Liver (tissue), 9 donors: Measurements from ENCODE around the gene RPTOR. TPM values are rescaled to one million over a fixed set of nuclear protein-coding genes. Genes with fewer than 3 reads are reported as not detected.

ENCODE experiments used
- DNase-seq: peaks from one replicate; pipeline ENCODE4 v3.0.0-alpha.2; 2017; ENCODE audit warnings: low spot score
- H3K27ac ChIP-seq, 2 donors: one replicate each; pipeline ENCODE4 v1.7.0; 2013; ENCODE audit warnings: inconsistent platforms in 2 of 2, low read length in 2 of 2, control low read depth in 1 of 2, low read depth in 1 of 2, mild to moderate bottlenecking in 1 of 2
- H3K27me3 ChIP-seq, 4 donors: one replicate each; pipeline versions ENCODE4 v1.6.1 to v1.7.0; 2013; ENCODE audit warnings: low read length in 3 of 4, inconsistent platforms in 1 of 4, mild to moderate bottlenecking in 1 of 4, moderate library complexity in 1 of 4; ENCODE audit not compliant: control insufficient read depth in 4 of 4, insufficient read depth in 4 of 4
- H3K36me3 ChIP-seq, 4 donors: one replicate each; pipeline versions ENCODE4 v1.6.1 to v1.7.0; 2013; ENCODE audit warnings: low read length in 3 of 4, mild to moderate bottlenecking in 3 of 4, low read depth in 1 of 4, moderate library complexity in 1 of 4; ENCODE audit not compliant: control insufficient read depth in 4 of 4, insufficient read depth in 3 of 4
- H3K4me1 ChIP-seq, 4 donors: one replicate each; pipeline versions ENCODE4 v1.6.1 to v1.7.0; 2013; ENCODE audit warnings: low read length in 3 of 4, mild to moderate bottlenecking in 3 of 4, moderate library complexity in 1 of 4; ENCODE audit not compliant: control insufficient read depth in 4 of 4, insufficient read depth in 4 of 4
- H3K4me3 ChIP-seq, 3 donors: one replicate each; pipeline versions ENCODE4 v1.6.1 to v1.7.0; 2013; ENCODE audit warnings: low read length in 3 of 3, control low read depth in 1 of 3, low read depth in 1 of 3, mild to moderate bottlenecking in 1 of 3
- H3K9ac ChIP-seq, 2 donors: one replicate each; pipeline ENCODE4 v1.7.0; 2013; ENCODE audit warnings: low read length in 2 of 2, mild to moderate bottlenecking in 2 of 2, moderate library complexity in 2 of 2, control low read depth in 1 of 2, low read depth in 1 of 2
- H3K9me3 ChIP-seq, 4 donors: one replicate each; pipeline versions ENCODE4 v1.6.1 to v1.7.0; 2013; ENCODE audit warnings: low read length in 3 of 4; ENCODE audit not compliant: control insufficient read depth in 4 of 4
- EGR1 ChIP-seq, 2 donors: IDR thresholded peaks; 2 replicates each; pipeline ENCODE4 v1.6.1; 2016 to 2018; ENCODE audit warnings: antibody characterized with exemption in 2 of 2, low read depth in 2 of 2
- FOXA1 ChIP-seq: IDR thresholded peaks from 2 replicates; pipeline ENCODE4 v1.6.1; 2016; ENCODE audit warnings: antibody characterized with exemption
- FOXA2 ChIP-seq: IDR thresholded peaks from 2 replicates; pipeline ENCODE4 v1.6.1; 2016; ENCODE audit warnings: antibody characterized with exemption
- GABPA ChIP-seq, 2 donors: IDR thresholded peaks in 1 of 2; conservative IDR thresholded peaks in 1 of 2; 2 replicates each; pipeline ENCODE4 v1.6.1; 2016; ENCODE audit warnings: antibody characterized with exemption in 2 of 2, mild to moderate bottlenecking in 1 of 2, moderate library complexity in 1 of 2
- HNF4A ChIP-seq, 2 donors: conservative IDR thresholded peaks; 2 replicates each; pipeline ENCODE4 v1.6.1; 2016; ENCODE audit warnings: antibody characterized with exemption in 2 of 2, mild to moderate bottlenecking in 2 of 2
- HNF4G ChIP-seq: IDR thresholded peaks from 2 replicates; pipeline ENCODE4 v1.6.1; 2016; ENCODE audit warnings: antibody characterized with exemption
- JUND ChIP-seq, 2 donors: IDR thresholded peaks; 2 replicates each; pipeline ENCODE4 v1.6.1; 2016; ENCODE audit warnings: antibody characterized with exemption in 2 of 2
- NR2F2 ChIP-seq: IDR thresholded peaks from 2 replicates; pipeline ENCODE4 v1.6.1; 2016; ENCODE audit warnings: antibody characterized with exemption
- RAD21 ChIP-seq, 2 donors: IDR thresholded peaks; 2 replicates each; pipeline ENCODE4 v1.6.1; 2016; ENCODE audit warnings: antibody characterized with exemption in 2 of 2, mild to moderate bottlenecking in 2 of 2
- RXRA ChIP-seq, 2 donors: IDR thresholded peaks; 2 replicates each; pipeline ENCODE4 v1.6.1; 2017 to 2018; ENCODE audit warnings: antibody characterized with exemption in 2 of 2, mild to moderate bottlenecking in 1 of 2
- SP1 ChIP-seq: IDR thresholded peaks from 2 replicates; pipeline ENCODE4 v1.6.1; 2018; ENCODE audit warnings: antibody characterized with exemption, mild to moderate bottlenecking
- TAF1 ChIP-seq: conservative IDR thresholded peaks from 2 replicates; pipeline ENCODE4 v1.6.1; 2016; ENCODE audit warnings: antibody characterized with exemption, mild to moderate bottlenecking
- YY1 ChIP-seq: IDR thresholded peaks from 2 replicates; pipeline ENCODE4 v1.6.1; 2016; ENCODE audit warnings: antibody characterized with exemption, mild to moderate bottlenecking
- WGBS: extraction: QIAGEN DNeasy Blood & Tissue Kit; methylation state at CpG from one replicate; pipeline ENCODE4 v1.1.7; 2013; 5-methylcytosine and 5-hydroxymethylcytosine counted together
- polyA plus RNA-seq, 2 donors: library from polyadenylated mRNA; stranded (reverse) in 1 of 2; unstranded in 1 of 2; fragments of 200-250 nt in 1 of 2; fragments of >200 nt in 1 of 2; fragmentation: Nextera tagmentation in 1 of 2; extraction: Ambion mirVana in 1 of 2; gene quantifications; one replicate each; pipeline versions ENCODE4 v1.2.1 to v1.2.3, GENCODE V29; 2013 to 2015
- total RNA-seq, 2 donors: library from RNA; depleted of rRNA; stranded (reverse); fragments of >200 nt; gene quantifications; one replicate each; pipeline ENCODE4 v1.2.3, GENCODE V29; 2014
- TF ChIP-seq, protein P1 (sequence below): IDR thresholded peaks from 2 replicates; pipeline ENCODE4 v1.6.1; 2016; ENCODE audit warnings: antibody characterized with exemption, mild to moderate bottlenecking
- TF ChIP-seq, protein P2 (sequence below): IDR thresholded peaks from 2 replicates; pipeline ENCODE4 v1.6.1; 2016; ENCODE audit warnings: antibody characterized with exemption
- TF ChIP-seq, protein P3 (sequence below): IDR thresholded peaks from 2 replicates; pipeline ENCODE4 v1.6.1; 2016; ENCODE audit warnings: antibody characterized with exemption
- TF ChIP-seq, protein P4 (sequence below): fragments of 150-350 bp; IDR thresholded peaks from 2 replicates; pipeline ENCODE4 v1.5.1; 2017; ENCODE audit warnings: improper control_type of control experiment, low read depth, low read length; ENCODE audit not compliant: missing input control
- TF ChIP-seq, protein P5 (sequence below): IDR thresholded peaks from 2 replicates; pipeline ENCODE4 v1.6.1; 2016; ENCODE audit warnings: antibody characterized with exemption
- donor health status: healthy.
- donor health status: healthy.
- donor health status: healthy.
- donor health status: healthy.
- donor health status: healthy.

The RPTOR gene
- total and polyA plus RNA-seq, 4 donors, result 4.8 to 25.4 (median 11.6) TPM

DNA sequence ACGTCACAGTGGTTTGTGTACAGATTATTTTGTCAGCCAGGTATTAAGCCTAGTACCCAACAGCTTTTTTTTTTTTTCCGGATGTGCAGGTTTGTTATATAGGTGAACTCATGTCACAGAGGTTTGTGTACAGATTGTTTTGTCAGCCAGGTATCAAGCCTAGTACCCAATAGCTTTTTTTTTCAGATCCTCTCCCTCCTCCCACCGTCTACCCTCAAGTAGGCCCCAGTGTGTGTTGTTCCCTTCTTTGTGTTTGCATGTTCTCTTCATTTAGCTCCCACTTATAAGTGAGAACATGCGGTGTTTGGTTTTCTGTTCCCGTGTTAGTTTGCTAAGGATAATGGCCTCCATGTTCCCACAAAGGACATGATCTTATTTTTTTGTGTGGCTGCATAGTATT is 19.9 kb downstream of the RPTOR start:
- DNase-seq, result no peak
- H3K4me3 ChIP-seq, result no peak overlapping the region
- TF ChIP-seq HNF4A (conservative IDR thresholded peaks at IDR 0.05) (no peak), GABPA (IDR thresholded peaks at IDR 0.05 in 1 of 2, conservative IDR thresholded peaks at IDR 0.05 in 1 of 2) (no peak), JUND (IDR thresholded peaks at IDR 0.05) (no peak), FOXA1 (no peak), NR2F2 (no peak), EGR1 (IDR thresholded peaks at IDR 0.05; ENCODE audit: low read depth in 2 of 2) (no peak), TAF1 (no peak), RXRA (IDR thresholded peaks at IDR 0.05) (no peak), FOXA2 (no peak), RAD21 (IDR thresholded peaks at IDR 0.05) (no peak), SP1 (no peak), HNF4G (no peak), YY1 (no peak)
- TF ChIP-seq, protein P1, sequence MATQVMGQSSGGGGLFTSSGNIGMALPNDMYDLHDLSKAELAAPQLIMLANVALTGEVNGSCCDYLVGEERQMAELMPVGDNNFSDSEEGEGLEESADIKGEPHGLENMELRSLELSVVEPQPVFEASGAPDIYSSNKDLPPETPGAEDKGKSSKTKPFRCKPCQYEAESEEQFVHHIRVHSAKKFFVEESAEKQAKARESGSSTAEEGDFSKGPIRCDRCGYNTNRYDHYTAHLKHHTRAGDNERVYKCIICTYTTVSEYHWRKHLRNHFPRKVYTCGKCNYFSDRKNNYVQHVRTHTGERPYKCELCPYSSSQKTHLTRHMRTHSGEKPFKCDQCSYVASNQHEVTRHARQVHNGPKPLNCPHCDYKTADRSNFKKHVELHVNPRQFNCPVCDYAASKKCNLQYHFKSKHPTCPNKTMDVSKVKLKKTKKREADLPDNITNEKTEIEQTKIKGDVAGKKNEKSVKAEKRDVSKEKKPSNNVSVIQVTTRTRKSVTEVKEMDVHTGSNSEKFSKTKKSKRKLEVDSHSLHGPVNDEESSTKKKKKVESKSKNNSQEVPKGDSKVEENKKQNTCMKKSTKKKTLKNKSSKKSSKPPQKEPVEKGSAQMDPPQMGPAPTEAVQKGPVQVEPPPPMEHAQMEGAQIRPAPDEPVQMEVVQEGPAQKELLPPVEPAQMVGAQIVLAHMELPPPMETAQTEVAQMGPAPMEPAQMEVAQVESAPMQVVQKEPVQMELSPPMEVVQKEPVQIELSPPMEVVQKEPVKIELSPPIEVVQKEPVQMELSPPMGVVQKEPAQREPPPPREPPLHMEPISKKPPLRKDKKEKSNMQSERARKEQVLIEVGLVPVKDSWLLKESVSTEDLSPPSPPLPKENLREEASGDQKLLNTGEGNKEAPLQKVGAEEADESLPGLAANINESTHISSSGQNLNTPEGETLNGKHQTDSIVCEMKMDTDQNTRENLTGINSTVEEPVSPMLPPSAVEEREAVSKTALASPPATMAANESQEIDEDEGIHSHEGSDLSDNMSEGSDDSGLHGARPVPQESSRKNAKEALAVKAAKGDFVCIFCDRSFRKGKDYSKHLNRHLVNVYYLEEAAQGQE, result no peak
- TF ChIP-seq, protein P2, sequence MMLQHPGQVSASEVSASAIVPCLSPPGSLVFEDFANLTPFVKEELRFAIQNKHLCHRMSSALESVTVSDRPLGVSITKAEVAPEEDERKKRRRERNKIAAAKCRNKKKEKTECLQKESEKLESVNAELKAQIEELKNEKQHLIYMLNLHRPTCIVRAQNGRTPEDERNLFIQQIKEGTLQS, result no peak
- TF ChIP-seq, protein P3, sequence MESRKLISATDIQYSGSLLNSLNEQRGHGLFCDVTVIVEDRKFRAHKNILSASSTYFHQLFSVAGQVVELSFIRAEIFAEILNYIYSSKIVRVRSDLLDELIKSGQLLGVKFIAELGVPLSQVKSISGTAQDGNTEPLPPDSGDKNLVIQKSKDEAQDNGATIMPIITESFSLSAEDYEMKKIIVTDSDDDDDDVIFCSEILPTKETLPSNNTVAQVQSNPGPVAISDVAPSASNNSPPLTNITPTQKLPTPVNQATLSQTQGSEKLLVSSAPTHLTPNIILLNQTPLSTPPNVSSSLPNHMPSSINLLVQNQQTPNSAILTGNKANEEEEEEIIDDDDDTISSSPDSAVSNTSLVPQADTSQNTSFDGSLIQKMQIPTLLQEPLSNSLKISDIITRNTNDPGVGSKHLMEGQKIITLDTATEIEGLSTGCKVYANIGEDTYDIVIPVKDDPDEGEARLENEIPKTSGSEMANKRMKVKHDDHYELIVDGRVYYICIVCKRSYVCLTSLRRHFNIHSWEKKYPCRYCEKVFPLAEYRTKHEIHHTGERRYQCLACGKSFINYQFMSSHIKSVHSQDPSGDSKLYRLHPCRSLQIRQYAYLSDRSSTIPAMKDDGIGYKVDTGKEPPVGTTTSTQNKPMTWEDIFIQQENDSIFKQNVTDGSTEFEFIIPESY, result no peak
- TF ChIP-seq, protein P4, sequence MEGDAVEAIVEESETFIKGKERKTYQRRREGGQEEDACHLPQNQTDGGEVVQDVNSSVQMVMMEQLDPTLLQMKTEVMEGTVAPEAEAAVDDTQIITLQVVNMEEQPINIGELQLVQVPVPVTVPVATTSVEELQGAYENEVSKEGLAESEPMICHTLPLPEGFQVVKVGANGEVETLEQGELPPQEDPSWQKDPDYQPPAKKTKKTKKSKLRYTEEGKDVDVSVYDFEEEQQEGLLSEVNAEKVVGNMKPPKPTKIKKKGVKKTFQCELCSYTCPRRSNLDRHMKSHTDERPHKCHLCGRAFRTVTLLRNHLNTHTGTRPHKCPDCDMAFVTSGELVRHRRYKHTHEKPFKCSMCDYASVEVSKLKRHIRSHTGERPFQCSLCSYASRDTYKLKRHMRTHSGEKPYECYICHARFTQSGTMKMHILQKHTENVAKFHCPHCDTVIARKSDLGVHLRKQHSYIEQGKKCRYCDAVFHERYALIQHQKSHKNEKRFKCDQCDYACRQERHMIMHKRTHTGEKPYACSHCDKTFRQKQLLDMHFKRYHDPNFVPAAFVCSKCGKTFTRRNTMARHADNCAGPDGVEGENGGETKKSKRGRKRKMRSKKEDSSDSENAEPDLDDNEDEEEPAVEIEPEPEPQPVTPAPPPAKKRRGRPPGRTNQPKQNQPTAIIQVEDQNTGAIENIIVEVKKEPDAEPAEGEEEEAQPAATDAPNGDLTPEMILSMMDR, result no peak
- TF ChIP-seq, protein P5, sequence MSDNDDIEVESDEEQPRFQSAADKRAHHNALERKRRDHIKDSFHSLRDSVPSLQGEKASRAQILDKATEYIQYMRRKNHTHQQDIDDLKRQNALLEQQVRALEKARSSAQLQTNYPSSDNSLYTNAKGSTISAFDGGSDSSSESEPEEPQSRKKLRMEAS, result no peak
- no peak overlapping the region for H3K27ac ChIP-seq
- WGBS, result 91% methylated on average over 5 of the region's 5 CpGs
- no peaks in the 10 kb centered on the region for H3K9me3 ChIP-seq
- H3K9ac ChIP-seq, result no peak overlapping the region
- no peaks in the 10 kb centered on the region for H3K36me3 ChIP-seq
- no peaks in the 10 kb centered on the region for H3K27me3 ChIP-seq
- no peaks in the 10 kb centered on the region for H3K4me1 ChIP-seq
